Psoas muscle (tissue), 8 donors: ENCODE data around the gene BSG. TPM values are rescaled to one million over a fixed set of nuclear protein-coding genes. Genes with fewer than 3 reads are reported as not detected.
"Not testable (repeated sequence)": the region's sequence is repeated elsewhere in the genome, so short reads cannot be mapped to it uniquely, and the experiment has no call there.

Experiments used
- ATAC-seq, 4 donors: fragments of 200-7000 bp; cut with Tn5 transposase; one replicate each; pipeline ENCODE4 v1.9.1; 2020; ENCODE audit warnings: moderate library complexity in 3 of 4, mild to moderate bottlenecking in 2 of 4
- DNase-seq, 2 donors: peaks; one replicate each; pipeline ENCODE4 v3.0.0-alpha.2; 2020
- H3K27ac ChIP-seq: fragments of 200-600 bp; one replicate; pipeline ENCODE4 v1.8.0; 2022
- H3K27me3 ChIP-seq, 3 donors: fragments of 200-600 bp in 1 of 3; one replicate each; pipeline versions ENCODE4 v1.6.1 to v1.8.0; 2013 to 2022; ENCODE audit warnings: low read length in 2 of 3, mild to moderate bottlenecking in 2 of 3, moderate library complexity in 1 of 3; ENCODE audit not compliant: insufficient read depth in 3 of 3
- H3K36me3 ChIP-seq, 2 donors: fragments of 200-600 bp in 1 of 2; one replicate each; pipeline versions ENCODE4 v1.6.1 to v1.8.0; 2013 to 2022; ENCODE audit warnings: low read depth in 1 of 2, mild to moderate bottlenecking in 1 of 2, moderate library complexity in 1 of 2; ENCODE audit not compliant: insufficient read depth in 1 of 2
- H3K4me1 ChIP-seq: fragments of 200-600 bp; one replicate; pipeline ENCODE4 v1.8.0; 2022
- H3K4me3 ChIP-seq: fragments of 200-600 bp; one replicate; pipeline ENCODE4 v1.8.0; 2022; ENCODE audit warnings: mild to moderate bottlenecking
- H3K9me3 ChIP-seq: fragments of 200-600 bp; one replicate; pipeline ENCODE4 v1.8.0; 2022
- CTCF ChIP-seq: fragments of 200-600 bp; IDR thresholded peaks from one replicate; pipeline ENCODE4 v1.8.0; 2022; ENCODE audit warnings: antibody characterized with exemption
- WGBS, 3 donors: extraction: QIAGEN DNeasy Blood & Tissue Kit; methylation state at CpG; one replicate each; pipeline versions ENCODE4 v1.1.6 to v1.1.7; 2013; 5-methylcytosine and 5-hydroxymethylcytosine counted together
- intact Hi-C, 2 donors: fragments of 100-400 bp; cut with DNase I; formaldehyde crosslinking; loops; one replicate each; pipeline versions ENCODE4 v1.11.0 to v1.14.2; 2022
- polyA plus RNA-seq, 3 donors: library from polyadenylated mRNA; stranded (reverse); fragments of 200-250 nt; gene quantifications; one replicate each; pipeline ENCODE4 v1.2.3, GENCODE V29; 2013
- total RNA-seq, 4 donors: library from RNA; stranded (reverse); fragmentation: NEBNext Ultra II Directional in 2 of 4; extraction: Animal tissue kit (Norgen Biotek cat#: 25700) in 2 of 4; gene quantifications; one replicate each; pipeline versions ENCODE4 v1.2.1 to v1.2.4, GENCODE V29; 2021 to 2023
- donor health status: healthy with polysubstance abuse.
- donor health status: DM: no; HTN: no; CAD: no; lungs with moderate emphysema.
- donor health status: Bipolar disorder and iron deficiency.
- donor health status: healthy.
- donor health status: DM: yes; HTN: yes; CAD: no.
- donor health status: DM: no; HTN: no; CAD: no.
- donor health status: DM: no; HTN: no; CAD: no.
- donor health status: DM: yes; HTN: yes; CAD: no.

Gene BSG
- total and polyA plus RNA-seq, 7 donors: 172 to 381 (median 299) TPM

DNA sequence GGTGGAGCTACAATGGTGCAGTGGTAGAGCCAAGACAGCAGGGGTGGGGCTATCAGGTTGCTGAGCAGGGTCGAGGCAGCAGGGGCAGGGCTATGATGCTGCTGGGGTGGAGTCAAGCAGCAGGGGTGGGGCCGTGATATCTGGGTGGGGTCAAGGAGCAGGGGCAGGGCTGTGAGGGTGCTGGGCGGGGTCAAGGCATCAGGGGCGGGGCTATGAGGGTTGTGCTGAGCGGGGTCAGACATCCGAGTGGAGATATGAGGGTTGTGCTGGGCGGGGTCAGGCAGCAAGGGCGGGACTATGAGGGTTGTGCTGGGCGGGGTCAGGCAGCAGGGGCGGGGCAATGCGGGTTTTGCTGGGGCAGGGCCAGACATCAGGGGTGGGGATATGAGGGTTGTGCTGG is 32.0 kb downstream of the BSG start:
- H3K4me1 ChIP-seq: no peaks in the 10 kb centered on the region
- no peaks in the 10 kb centered on the region for H3K36me3 ChIP-seq
- H3K4me3 ChIP-seq: no peak overlapping the region
- H3K9me3 ChIP-seq: no peaks in the 10 kb centered on the region
- peaks cover 0 to 14% (median 0%) of the 10 kb centered on the region in 3 donors for H3K27me3 ChIP-seq
- WGBS, 3 donors: 84 to 95% (median 86%) methylated on average over 4 to 11 of the region's 11 CpGs
- H3K27ac ChIP-seq: no peak overlapping the region
- DNase-seq (no peak), ATAC-seq (peak in 1 of 4 donors; percentile 43)
- no peak for TF ChIP-seq CTCF
- intact Hi-C loops: no loop called here

DNA sequence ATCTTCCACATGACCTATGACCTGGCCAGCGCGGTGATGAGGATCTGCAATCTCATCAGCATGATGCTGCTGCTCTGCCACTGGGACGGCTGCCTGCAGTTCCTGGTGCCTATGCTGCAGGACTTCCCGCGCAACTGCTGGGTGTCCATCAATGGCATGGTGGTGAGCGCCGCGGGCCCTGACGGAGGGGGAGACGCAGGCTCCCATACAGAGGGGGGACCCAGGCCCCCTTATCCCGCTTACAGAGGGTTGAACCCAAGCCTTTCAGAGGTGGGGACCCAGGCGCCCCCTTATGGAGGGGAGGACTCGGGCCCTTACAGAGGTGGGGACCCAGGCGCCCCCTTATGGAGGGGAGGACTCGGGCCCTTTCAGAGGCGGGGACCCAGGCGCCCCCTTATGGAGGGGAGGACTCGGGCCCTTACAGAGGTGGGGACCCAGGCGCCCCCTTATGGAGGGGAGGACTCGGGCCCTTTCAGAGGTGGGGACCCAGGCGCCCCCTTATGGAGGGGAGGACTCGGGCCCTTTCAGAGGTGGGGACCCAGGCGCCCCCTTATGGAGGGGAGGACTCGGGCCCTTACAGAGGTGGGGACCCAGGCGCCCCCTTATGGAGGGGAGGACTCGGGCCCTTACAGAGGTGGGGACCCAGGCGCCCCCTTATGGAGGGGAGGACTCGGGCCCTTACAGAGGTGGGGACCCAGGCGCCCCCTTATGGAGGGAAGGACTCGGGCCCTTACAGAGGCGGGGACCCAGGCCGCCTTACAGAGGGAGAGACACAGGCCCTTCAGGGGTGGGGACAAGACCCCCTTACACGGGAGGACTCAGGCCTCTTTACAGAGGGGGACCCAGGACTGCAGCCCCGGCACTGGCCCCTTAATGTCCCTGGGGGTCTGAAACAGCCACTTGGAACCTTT is 32.9 kb downstream of the BSG start:
- H3K4me1 ChIP-seq, H3K36me3 ChIP-seq, DNase-seq, H3K4me3 ChIP-seq, H3K27ac ChIP-seq, ATAC-seq, H3K9me3 ChIP-seq, intact Hi-C loops: not testable (repeated sequence)
- peaks cover 0 to 20% (median 0%) of the 10 kb centered on the region in 3 donors for H3K27me3 ChIP-seq
- WGBS, 3 donors: 68 to 83% (median 80%) methylated on average over 21 to 34 of the region's 34 CpGs

DNA sequence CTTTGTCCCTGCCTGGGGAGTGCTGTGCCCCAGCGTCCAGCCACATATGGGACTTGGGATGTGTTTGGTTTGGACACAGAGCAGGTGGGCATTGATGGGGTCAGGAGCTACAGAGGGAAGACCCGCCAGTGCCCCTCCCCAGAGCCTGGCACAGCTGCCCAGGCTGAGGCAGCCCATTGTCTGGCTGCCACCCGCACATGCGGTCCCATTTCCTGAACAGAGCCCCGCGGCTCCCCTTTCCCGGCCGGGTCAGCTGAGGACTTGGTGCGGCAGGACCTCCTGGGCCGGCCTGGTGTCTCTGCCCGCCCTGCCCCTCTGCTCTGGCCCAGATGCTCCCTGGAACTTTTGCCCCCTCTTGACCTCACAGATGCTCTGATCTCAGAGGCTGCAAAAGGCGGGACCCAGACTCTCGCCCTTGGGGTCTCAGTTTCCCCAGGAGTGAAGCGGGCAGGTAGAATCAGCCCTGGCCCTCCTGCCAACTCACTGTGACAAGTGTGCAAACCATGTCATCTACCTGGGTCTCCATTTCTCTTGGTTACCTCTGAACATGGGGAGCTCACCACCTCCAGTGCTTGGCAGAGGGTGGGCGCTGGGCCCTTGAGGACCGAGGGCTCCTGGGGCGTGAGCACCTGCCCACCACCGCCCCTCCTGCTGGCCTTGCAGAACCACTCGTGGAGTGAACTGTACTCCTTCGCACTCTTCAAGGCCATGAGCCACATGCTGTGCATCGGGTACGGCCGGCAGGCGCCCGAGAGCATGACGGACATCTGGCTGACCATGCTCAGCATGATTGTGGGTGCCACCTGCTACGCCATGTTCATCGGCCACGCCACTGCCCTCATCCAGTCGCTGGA is 35.1 kb downstream of the BSG start:
- H3K4me3 ChIP-seq: no peak overlapping the region
- no peak overlapping the region for H3K27ac ChIP-seq
- H3K9me3 ChIP-seq: no peaks in the 10 kb centered on the region
- no peak for TF ChIP-seq CTCF
- no peaks in the 10 kb centered on the region for H3K36me3 ChIP-seq
- H3K27me3 ChIP-seq: peaks cover 0 to 20% (median 0%) of the 10 kb centered on the region in 3 donors
- DNase-seq (no peak), ATAC-seq (no peak)
- 65 to 78% (median 78%) methylated on average over 29 to 30 of the region's 30 CpGs for WGBS, 3 donors
- intact Hi-C loops: no loop called here
- H3K4me1 ChIP-seq: no peaks in the 10 kb centered on the region

- H3K9me3 ChIP-seq: no peaks in the 10 kb centered on the region
- TF ChIP-seq CTCF: no peak
- ATAC-seq (peak in 2 of 4 donors; percentile 13 to 30), DNase-seq (no peak)
- H3K36me3 ChIP-seq: no peaks in the 10 kb centered on the region
- no peak overlapping the region for H3K27ac ChIP-seq
- intact Hi-C loops: no loop called here
- peaks cover 0 to 20% (median 0%) of the 10 kb centered on the region in 3 donors for H3K27me3 ChIP-seq
- H3K4me1 ChIP-seq: no peaks in the 10 kb centered on the region
- H3K4me3 ChIP-seq: no peak overlapping the region
- WGBS, 3 donors: 61 to 71% (median 61%) methylated on average over 30 of the region's 30 CpGs
Measured at GRCh38 chr19:608155-609003, 36.0 kb downstream of the BSG start.
